Stimulated activated CD8-positive, alpha-beta memory T cell treated with anti-CD3 and anti-CD28 coated beads, Interleukin-4, amount 100 ng/mL, for 24 hours (primary cell): Measurements from ENCODE around the gene DAD1.
A peak's percentile ranks its signal among the peaks of the same experiment; 100 is the strongest.

Source experiments
- DNase-seq: peaks from one replicate; pipeline ENCODE4 v3.0.0-alpha.2; 2020; ENCODE audit warnings: low read depth

Gene DAD1

DNA sequence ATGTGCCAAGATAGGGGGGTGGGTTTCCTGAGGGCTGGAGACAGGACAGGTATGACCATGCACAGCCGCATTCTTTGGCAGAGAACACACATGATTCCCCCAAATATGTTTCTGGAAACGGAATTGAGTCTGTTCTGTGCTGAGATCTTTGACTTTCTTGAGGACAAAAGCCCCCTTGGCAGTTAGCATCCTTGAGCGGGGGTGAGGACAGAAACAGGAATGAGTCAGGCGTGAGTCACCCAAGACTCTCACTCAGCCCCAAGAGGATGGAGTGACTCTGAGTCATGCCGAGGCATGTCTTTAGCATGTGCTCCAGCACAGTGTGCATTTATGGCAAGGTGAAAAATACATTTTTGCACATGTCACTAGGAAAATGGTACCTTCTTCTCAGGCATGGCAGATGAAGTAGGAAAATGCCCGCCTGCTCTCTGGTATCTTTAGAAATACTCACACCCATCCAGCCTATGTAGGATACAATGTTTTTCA lies 52.1 kb downstream of the DAD1 start:
- DNase-seq: peak; percentile 74

DNA sequence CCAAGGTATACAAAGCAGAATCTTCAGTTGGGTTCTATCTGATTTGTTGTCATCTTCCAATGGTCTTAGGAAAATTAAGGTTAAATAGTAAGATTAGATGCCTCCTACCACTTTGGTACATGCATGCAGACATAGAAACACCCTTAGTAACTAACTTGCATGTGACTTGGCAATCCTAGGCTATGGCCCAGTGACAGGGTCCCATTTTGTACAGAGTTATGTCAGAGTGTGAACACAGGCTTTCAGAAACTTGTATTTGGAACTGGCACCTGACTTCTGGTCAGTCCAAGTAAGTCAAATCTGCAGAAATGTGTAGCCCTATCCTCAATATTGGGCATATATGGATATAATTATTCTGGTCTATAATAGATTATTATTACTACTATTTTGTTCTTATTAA lies 53.1 kb downstream of the DAD1 start:
- no peak for DNase-seq

GRCh38 chr14:22535126-22535525 lies 53.9 kb downstream of the DAD1 start:
- no peak for DNase-seq

DNA sequence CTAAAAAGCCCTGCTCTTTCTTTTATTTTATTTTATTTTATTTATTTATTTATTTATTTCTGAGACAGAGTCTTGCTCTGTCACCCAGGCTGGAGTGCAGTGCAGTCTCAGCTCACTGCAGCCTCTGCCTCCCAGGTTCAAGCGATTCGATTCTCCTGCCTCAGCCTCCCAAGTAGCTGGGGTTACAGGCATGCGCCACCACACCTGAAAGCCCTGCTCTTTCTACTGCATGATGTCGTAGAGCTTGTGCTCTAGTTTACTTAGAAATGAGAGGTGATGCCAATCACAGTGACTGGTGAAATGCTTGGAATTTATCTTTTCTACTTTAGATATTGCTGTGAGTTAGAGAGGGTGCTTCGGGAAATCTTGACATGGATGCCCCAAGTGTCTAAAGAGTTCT lies 54.5 kb downstream of the DAD1 start:
- DNase-seq: no peak

- DNase-seq: no peak
Measured at GRCh38 chr14:22533739-22534359, 55.2 kb downstream of the DAD1 start.

DNA sequence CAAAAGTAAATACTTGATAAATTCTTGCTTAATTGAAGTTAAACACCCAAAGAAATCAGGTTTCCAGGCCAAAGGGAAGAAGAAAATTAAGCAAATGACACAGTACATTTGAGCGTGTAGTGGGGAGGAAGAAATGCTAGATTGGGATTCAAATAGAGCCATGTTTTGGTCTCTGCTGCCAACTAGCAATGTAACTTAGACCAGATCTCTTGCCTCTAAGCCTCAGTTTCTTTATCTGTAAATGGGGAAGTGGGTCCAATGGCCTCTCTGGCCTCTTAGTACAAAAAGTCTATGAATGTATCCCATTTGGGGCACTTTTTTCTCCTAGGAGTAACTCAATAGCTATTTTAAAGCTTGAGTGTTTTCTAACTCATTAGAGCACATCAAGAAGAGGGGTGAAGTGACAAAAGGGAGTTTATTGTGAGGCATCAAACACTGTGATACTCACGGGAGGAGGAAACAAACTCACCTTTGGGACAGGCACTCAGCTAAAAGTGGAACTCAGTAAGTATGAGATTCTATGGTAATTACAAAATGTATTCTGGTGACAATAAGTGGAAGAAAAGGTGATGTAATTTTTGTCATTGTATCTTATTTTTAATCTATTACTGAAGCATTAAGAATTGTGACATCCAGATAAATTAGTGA lies 55.8 kb downstream of the DAD1 start:
- DNase-seq: no peak

DNA sequence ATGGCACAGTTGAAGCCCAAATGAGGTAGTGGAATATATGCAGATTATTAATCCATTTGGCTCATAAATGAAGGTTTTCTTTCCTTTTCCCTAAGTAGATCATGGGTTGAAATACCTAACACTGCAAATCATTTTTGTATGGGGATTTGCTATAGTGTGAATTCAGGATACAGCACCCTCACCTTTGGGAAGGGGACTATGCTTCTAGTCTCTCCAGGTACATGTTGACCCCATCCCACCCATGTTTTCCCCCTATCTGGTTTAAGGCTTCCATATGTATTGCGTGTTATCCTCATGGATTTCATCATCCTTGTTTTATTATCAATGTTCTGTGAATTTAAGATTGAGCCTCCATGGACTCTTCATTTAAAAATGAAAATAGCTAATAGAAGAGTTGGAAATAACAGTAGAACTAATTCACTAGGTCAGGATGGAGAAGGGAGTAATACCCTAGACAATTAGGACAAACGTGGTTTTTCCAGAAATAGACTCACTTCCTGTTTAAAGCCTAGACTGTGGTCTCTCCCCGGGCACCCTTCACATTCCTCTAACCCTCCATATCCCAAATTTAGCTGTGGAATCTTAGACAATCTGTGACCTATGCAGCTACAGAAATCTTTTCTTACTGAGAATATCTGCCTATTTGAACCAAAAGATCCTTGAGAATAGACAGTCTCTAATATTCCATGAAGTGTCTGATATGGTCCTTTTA lies 56.5 kb downstream of the DAD1 start:
- no peak for DNase-seq

GRCh38 chr14:22531451-22532344 lies 57.3 kb downstream of the DAD1 start:
- DNase-seq: no peak

- DNase-seq: no peak
Measured at GRCh38 chr14:22530127-22530526, 58.9 kb downstream of the DAD1 start.

DNA sequence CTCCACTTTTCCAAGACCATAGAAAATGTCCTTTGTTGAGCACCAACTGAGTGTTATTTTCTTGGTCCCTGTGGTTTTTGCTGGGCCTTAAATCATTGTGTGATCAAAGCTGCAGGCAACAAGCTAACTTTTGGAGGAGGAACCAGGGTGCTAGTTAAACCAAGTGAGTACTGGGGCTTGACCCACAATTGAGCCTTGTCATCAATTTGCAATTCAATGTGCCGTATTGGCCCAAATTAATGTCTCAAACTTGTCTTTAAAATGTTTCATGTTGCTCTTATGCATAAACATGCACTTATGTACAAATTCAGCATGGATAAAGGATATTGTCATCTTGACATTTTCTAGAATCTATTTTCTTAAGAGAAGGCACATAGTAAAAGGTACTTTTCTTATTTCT lies 62.3 kb downstream of the DAD1 start:
- no peak for DNase-seq

DNA sequence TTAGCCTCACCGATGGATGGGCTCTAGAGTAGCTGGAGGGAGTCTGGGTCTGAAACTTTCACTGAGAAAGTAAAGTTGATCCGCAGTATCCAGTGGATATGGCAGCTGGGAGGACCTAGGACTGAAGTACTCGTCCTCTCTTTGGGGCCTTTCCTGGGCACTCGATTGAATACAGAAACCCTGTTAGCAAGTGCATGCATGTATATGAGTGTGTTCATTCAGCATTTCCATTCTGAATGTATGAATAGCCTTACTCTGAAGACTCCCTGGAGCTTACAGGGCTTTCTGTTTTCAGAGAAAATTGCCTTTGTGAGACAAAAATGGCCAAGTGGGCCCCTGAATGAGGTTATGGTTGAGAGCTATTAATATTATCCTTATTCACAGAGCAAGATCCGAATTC lies 62.8 kb downstream of the DAD1 start:
- no peak for DNase-seq

- no peak for DNase-seq
Measured at GRCh38 chr14:22524784-22525161, 64.3 kb downstream of the DAD1 start.

- no peak for DNase-seq
Measured at GRCh38 chr14:22524115-22524783, 64.8 kb downstream of the DAD1 start.

- no peak for DNase-seq
Measured at GRCh38 chr14:22523283-22523682, 65.7 kb downstream of the DAD1 start.

DNA sequence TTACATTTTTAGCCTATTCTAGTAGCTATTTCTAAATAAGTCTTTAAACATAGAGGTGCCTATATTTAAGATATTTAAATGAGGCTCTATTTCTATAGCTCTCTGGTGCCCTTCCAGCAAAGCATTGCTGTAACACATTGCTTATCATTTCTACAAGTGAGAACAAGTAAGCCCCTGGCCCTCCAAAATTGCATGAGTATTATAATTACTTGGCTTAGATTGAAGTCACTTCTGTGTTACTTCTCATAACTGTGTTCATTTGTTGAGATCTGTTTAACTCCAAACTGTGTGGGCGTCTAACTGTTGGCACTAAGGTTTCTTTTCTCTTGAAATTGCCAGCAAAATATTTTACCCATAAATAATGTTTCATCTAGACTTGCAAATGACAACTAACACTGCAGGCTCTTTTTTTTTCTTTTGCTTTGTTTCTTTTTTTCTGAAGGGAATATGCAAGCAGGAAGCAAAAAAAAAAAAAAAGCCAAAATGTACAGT lies 66.5 kb downstream of the DAD1 start:
- no peak for DNase-seq

GRCh38 chr14:22521449-22522239 lies 67.4 kb downstream of the DAD1 start:
- DNase-seq: no peak

DNA sequence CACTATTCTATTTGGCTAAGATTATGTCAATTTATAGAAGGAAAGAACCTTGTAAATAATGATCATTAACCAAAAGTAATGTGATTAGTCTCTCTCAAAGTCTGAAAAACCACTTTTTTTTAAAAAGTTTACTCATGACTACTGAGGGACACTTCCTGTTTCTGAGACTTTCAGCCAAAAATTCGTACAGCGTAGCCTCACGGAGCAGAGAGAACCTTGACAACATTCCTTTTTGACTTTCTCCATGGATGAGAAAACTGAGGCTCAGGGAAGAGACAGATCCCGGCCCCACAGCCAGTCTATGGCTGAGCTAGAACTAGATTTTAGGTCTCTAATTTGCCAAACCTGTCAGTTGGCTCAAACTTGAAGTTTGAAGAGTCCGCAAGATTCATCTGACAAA lies 68.2 kb downstream of the DAD1 start:
- no peak for DNase-seq

- no peak for DNase-seq
Measured at GRCh38 chr14:22519877-22520685, 68.9 kb downstream of the DAD1 start.

- no peak for DNase-seq
Measured at GRCh38 chr14:22518073-22518472, 71.0 kb downstream of the DAD1 start.
